HG02981 (cell line): ENCODE measurements around the gene FAAH.
"Not testable (repeated sequence)": the region's sequence is repeated elsewhere in the genome, so short reads cannot be mapped to it uniquely, and the experiment has no call there.

Experiments used
- ATAC-seq: cut with Tn5 transposase; IDR thresholded peaks from one replicate; pipeline ENCODE4 v1.9.1; 2021; ENCODE audit warnings: mild to moderate bottlenecking, moderate library complexity; ENCODE audit not compliant: unreplicated experiment

FAAH gene

GRCh38 chr1:46394108-46394871 lies at the start of gene FAAH:
TSS of gene FAAH (plus strand) at chr1:46394317. CDS start at chr1:46394349, 32 bp downstream.
- no peak for ATAC-seq

GRCh38 chr1:46344481-46344880 lies 49.6 kb upstream of the FAAH start:
- no peak for ATAC-seq

- no peak for ATAC-seq
Observed at GRCh38 chr1:46345281-46345680, 48.8 kb upstream of the FAAH start.

- no peak for ATAC-seq
Observed at GRCh38 chr1:46352363-46352762, 41.8 kb upstream of the FAAH start.

GRCh38 chr1:46355920-46356319 lies 38.2 kb upstream of the FAAH start:
- ATAC-seq: not testable (repeated sequence)

- ATAC-seq: no peak
Observed at GRCh38 chr1:46362158-46362557, 32.0 kb upstream of the FAAH start.

GRCh38 chr1:46363121-46363520 lies 31.0 kb upstream of the FAAH start:
- no peak for ATAC-seq

GRCh38 chr1:46364612-46365011 lies 29.5 kb upstream of the FAAH start:
- no peak for ATAC-seq

GRCh38 chr1:46365796-46366195 lies 28.3 kb upstream of the FAAH start:
- not testable (repeated sequence) for ATAC-seq

GRCh38 chr1:46367072-46367471 lies 27.0 kb upstream of the FAAH start:
- ATAC-seq: no peak

- not testable (repeated sequence) for ATAC-seq
Observed at GRCh38 chr1:46367701-46368100, 26.4 kb upstream of the FAAH start.

GRCh38 chr1:46368791-46369190 lies 25.3 kb upstream of the FAAH start:
- no peak for ATAC-seq

GRCh38 chr1:46369542-46370213 lies 24.4 kb upstream of the FAAH start:
- ATAC-seq: peak; percentile 11

- ATAC-seq: peak; percentile 58
Observed at GRCh38 chr1:46370214-46370633, 23.9 kb upstream of the FAAH start.

- no peak for ATAC-seq
Observed at GRCh38 chr1:46372431-46372830, 21.7 kb upstream of the FAAH start.

GRCh38 chr1:46379996-46380395 lies 14.1 kb upstream of the FAAH start:
- ATAC-seq: no peak

GRCh38 chr1:46380508-46380907 lies 13.6 kb upstream of the FAAH start:
- ATAC-seq: no peak

GRCh38 chr1:46393510-46393909 lies 607 bp upstream of the FAAH start:
- ATAC-seq: no peak

- no peak for ATAC-seq
Observed at GRCh38 chr1:46394872-46395465, 852 bp downstream of the FAAH start.

- ATAC-seq: no peak
Observed at GRCh38 chr1:46396441-46397398, 2.6 kb downstream of the FAAH start.

GRCh38 chr1:46399307-46399706 lies 5.2 kb downstream of the FAAH start:
- no peak for ATAC-seq
